Measurements from ENCODE around the gene PRM1.

GRCh38 chr16:11318817-11319216, 37.7 kb upstream of the PRM1 start:
- TF ChIP-seq CTCF (IDR thresholded peaks at IDR 0.05; ENCODE audit: insufficient read depth, low read depth, low read length) (no peak), EZH2 (IDR thresholded peaks at IDR 0.05; ENCODE audit: insufficient read depth, low read length) (no peak)

Measured in astrocyte (in vitro differentiated cells and primary cell).